Measurements from ENCODE around the gene AARS1. TPM values are rescaled to one million over a fixed set of nuclear protein-coding genes. Genes with fewer than 3 reads are reported as not detected.

The AARS1 gene
- total and polyA plus RNA-seq, 2 of the 8 experiments (the other 6 are each of a cell fraction or from before 2014, with no cell fraction given): 130 to 235 TPM

DNA sequence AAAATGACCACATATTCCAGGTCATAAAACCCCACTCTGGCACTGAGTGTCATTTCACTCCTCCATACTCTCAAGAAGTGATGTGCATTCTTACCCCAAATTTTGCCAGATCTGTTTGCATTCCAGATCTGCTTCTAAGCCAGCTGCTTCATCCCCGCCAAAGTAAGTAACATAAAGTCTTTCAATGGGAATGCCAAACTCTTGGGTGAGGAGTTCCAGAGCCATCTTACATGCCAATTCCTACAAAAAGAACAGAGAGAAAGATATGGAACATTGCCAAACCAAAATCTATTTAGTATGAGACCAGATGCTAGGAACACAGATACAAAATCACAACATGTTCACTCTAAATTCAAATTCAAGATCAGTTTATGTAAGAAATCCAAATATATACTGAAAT lies 12.9 kb downstream of the AARS1 start:
- Histone ChIP-seq H3K4me3 (ENCODE audit: extremely low read depth in 1 of 4, insufficient read depth in 2 of 4, low read depth in 3 of 4, low read length in 4 of 4) (no peak overlapping the region), H3K23me2 (ENCODE audit: low read depth, low read length) (no peaks in the 10 kb centered on the region), H2AFZ (ENCODE audit: low read length) (no peak overlapping the region), H3K4me1 (replicated peaks in 1 of 4; ENCODE audit: control insufficient read depth in 3 of 4, insufficient read depth in 4 of 4, low read length in 3 of 4) (no peaks in the 10 kb centered on the region), H3K56ac (replicated peaks; ENCODE audit: insufficient read length, low read depth, low read length) (no peak overlapping the region), H2AK5ac (ENCODE audit: low read depth, low read length) (no peak overlapping the region), H2BK5ac (ENCODE audit: low read depth, low read length) (no peak overlapping the region), H3K14ac (ENCODE audit: insufficient read length) (no peak overlapping the region), H3K27me3 (replicated peaks in 1 of 4; ENCODE audit: control insufficient read depth in 3 of 4, extremely low read depth in 1 of 4, insufficient read depth in 3 of 4, low read length in 3 of 4) (no peaks in the 10 kb centered on the region), H3K27ac (ENCODE audit: low read depth, low read length) (no peak overlapping the region), H2BK20ac (ENCODE audit: low read length) (no peak overlapping the region), H3K4ac (replicated peaks; ENCODE audit: insufficient read length, low read depth, low read length) (no peak overlapping the region), H3K9me3 (ENCODE audit: insufficient read depth in 2 of 2, low read depth in 1 of 2, low read length in 1 of 2) (no peaks in the 10 kb centered on the region), H3K79me1 (ENCODE audit: low read depth, low read length) (peaks cover 4% of the 10 kb centered on the region; the same call in 1 of the 2 replicates), H2BK15ac (ENCODE audit: low read length) (no peak overlapping the region), H2BK12ac (ENCODE audit: low read depth, low read length) (no peak overlapping the region), H3K36me3 (ENCODE audit: control insufficient read depth in 2 of 4, insufficient read depth in 4 of 4, low read length in 3 of 4) (peaks cover 42 to 98% (median 69%) of the 10 kb centered on the region in 4 experiments), H4K8ac (ENCODE audit: extremely low read depth, insufficient read depth, low read length) (no peak overlapping the region), H2BK120ac (replicated peaks; ENCODE audit: low read depth, low read length) (no peak overlapping the region), H3K79me2 (ENCODE audit: control insufficient read depth in 1 of 2, insufficient read depth in 2 of 2, low read length in 2 of 2) (peaks cover 3 to 32% of the 10 kb centered on the region in 2 experiments; a peak in 2 of 4 replicates), H3K4me2 (ENCODE audit: insufficient read depth in 1 of 2, low read depth in 2 of 2, low read length in 2 of 2) (no peak overlapping the region), H4K20me1 (replicated peaks in 1 of 2; ENCODE audit: control insufficient read depth in 1 of 2, insufficient read depth in 2 of 2, low read length in 2 of 2) (peaks cover 1 to 15% of the 10 kb centered on the region in 2 experiments), H3K23ac (ENCODE audit: insufficient read length) (no peak overlapping the region), H4K91ac (replicated peaks; ENCODE audit: insufficient read length, low read length) (no peak overlapping the region), H4K5ac (ENCODE audit: insufficient read length, low read depth, low read length) (no peak overlapping the region), H3K9ac (replicated peaks in 1 of 4; ENCODE audit: extremely low read depth in 1 of 4, low read depth in 3 of 4, low read length in 3 of 4) (no peak overlapping the region), H3K18ac (ENCODE audit: extremely low read depth, low read length) (no peak overlapping the region)
- POLR2A ChIA-PET (ENCODE audit: partially characterized antibody): interaction anchor here (7.0 to 24.1 kb wide), 3 partner anchors 8 to 17 kb away, joined by 60 to 414 read pairs (median 130); partner anchors contain the start of gene AARS1
- 95% methylated on average over 1 of the region's 1 CpG; no CpG with 5 or more reads in 1 of the 2 experiments for WGBS, 2 experiments (ENCODE audit: extremely low coverage in 1 of 2, insufficient coverage in 1 of 2, insufficient read length in 1 of 2, insufficient replicate concordance in 2 of 2, low coverage in 1 of 2, low lambda C conversion rate in 2 of 2, missing lambda C conversion rate in 1 of 2)
- no peak for FAIRE-seq
- CTCF ChIA-PET (ENCODE audit: partially characterized antibody): interaction anchor here (1.0 to 6.9 kb wide), 3 partner anchors 9 to 24 kb away, joined by 3 to 61 read pairs (median 7); partner anchors contain the start of gene EXOSC6
- DNase-seq (ENCODE audit: low read depth in 1 of 2, low spot score in 2 of 2): no peak
- TF ChIP-seq NANOG (IDR thresholded peaks at IDR 0.05; ENCODE audit: insufficient read depth, low read depth, low read length, poor library complexity, severe bottlenecking) (no peak), TBP (IDR thresholded peaks at IDR 0.05; ENCODE audit: low read depth, low read length) (no peak), JUND (IDR thresholded peaks at IDR 0.05; ENCODE audit: low read length) (no peak), CTBP2 (IDR thresholded peaks at IDR 0.05; ENCODE audit: borderline replicate concordance, insufficient read depth, insufficient read length, low read length) (no peak), CBX8 (IDR thresholded peaks at IDR 0.05; ENCODE audit: borderline replicate concordance, low read depth, low read length) (no peak), BCL11A (IDR thresholded peaks at IDR 0.05; ENCODE audit: low read depth in 2 of 2, low read length in 2 of 2) (no peak)
- TF ChIP-seq, protein P1, sequence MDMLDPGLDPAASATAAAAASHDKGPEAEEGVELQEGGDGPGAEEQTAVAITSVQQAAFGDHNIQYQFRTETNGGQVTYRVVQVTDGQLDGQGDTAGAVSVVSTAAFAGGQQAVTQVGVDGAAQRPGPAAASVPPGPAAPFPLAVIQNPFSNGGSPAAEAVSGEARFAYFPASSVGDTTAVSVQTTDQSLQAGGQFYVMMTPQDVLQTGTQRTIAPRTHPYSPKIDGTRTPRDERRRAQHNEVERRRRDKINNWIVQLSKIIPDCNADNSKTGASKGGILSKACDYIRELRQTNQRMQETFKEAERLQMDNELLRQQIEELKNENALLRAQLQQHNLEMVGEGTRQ (IDR thresholded peaks at IDR 0.05; ENCODE audit: low read length): no peak
- TF ChIP-seq, protein P2, sequence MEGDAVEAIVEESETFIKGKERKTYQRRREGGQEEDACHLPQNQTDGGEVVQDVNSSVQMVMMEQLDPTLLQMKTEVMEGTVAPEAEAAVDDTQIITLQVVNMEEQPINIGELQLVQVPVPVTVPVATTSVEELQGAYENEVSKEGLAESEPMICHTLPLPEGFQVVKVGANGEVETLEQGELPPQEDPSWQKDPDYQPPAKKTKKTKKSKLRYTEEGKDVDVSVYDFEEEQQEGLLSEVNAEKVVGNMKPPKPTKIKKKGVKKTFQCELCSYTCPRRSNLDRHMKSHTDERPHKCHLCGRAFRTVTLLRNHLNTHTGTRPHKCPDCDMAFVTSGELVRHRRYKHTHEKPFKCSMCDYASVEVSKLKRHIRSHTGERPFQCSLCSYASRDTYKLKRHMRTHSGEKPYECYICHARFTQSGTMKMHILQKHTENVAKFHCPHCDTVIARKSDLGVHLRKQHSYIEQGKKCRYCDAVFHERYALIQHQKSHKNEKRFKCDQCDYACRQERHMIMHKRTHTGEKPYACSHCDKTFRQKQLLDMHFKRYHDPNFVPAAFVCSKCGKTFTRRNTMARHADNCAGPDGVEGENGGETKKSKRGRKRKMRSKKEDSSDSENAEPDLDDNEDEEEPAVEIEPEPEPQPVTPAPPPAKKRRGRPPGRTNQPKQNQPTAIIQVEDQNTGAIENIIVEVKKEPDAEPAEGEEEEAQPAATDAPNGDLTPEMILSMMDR (IDR thresholded peaks at IDR 0.05; ENCODE audit: control extremely low read depth in 1 of 3, insufficient read depth in 1 of 3, low read depth in 1 of 3, low read length in 3 of 3): no peak
- TF ChIP-seq, protein P3, sequence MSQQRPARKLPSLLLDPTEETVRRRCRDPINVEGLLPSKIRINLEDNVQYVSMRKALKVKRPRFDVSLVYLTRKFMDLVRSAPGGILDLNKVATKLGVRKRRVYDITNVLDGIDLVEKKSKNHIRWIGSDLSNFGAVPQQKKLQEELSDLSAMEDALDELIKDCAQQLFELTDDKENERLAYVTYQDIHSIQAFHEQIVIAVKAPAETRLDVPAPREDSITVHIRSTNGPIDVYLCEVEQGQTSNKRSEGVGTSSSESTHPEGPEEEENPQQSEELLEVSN (IDR thresholded peaks at IDR 0.05): no peak

All from H1 (cell line).